ENCODE data around the gene ANKRD28. TPM values are rescaled to one million over a fixed set of nuclear protein-coding genes. Genes with fewer than 3 reads are reported as not detected.
"Not testable (repeated sequence)": the region's sequence is repeated elsewhere in the genome, so short reads cannot be mapped to it uniquely, and the experiment has no call there.

The ANKRD28 gene
- polyA plus RNA-seq (2013, experiment 1 of 2; ENCODE audit: insufficient read length) = 57.5 TPM
- polyA plus RNA-seq (2013, experiment 2 of 2; ENCODE audit: insufficient read length) = 55.4 TPM

- DNase-seq = peak; percentile 97
These were observed at the start of gene ANKRD28 for GRCh38 chr3:15797642-15798303. Gene ANKRD28, minus strand, starts transcription at chr3:15797979. Its CDS starts 1,458 bp downstream, at chr3:15796521.

GRCh38 chr3:15847239-15847638, 49.5 kb upstream of the ANKRD28 start:
- DNase-seq = no peak

- no peak for DNase-seq
These were observed 48.8 kb upstream of the ANKRD28 start for GRCh38 chr3:15846606-15847005.

GRCh38 chr3:15845475-15845874, 47.7 kb upstream of the ANKRD28 start:
- DNase-seq = no peak

GRCh38 chr3:15844889-15845288, 47.1 kb upstream of the ANKRD28 start:
- DNase-seq = no peak

GRCh38 chr3:15841091-15841973, 43.6 kb upstream of the ANKRD28 start:
- not testable (repeated sequence) for DNase-seq

GRCh38 chr3:15839568-15839967, 41.8 kb upstream of the ANKRD28 start:
- no peak for DNase-seq

- no peak for DNase-seq
These were observed 34.1 kb upstream of the ANKRD28 start for GRCh38 chr3:15831927-15832326.

- DNase-seq = no peak
These were observed 27.2 kb upstream of the ANKRD28 start for GRCh38 chr3:15825016-15825415.

- DNase-seq = no peak
These were observed 25.3 kb upstream of the ANKRD28 start for GRCh38 chr3:15823092-15823491.

- DNase-seq = no peak
These were observed 24.5 kb upstream of the ANKRD28 start for GRCh38 chr3:15822281-15822680.

- DNase-seq = peak; percentile 42
These were observed 23.1 kb upstream of the ANKRD28 start for GRCh38 chr3:15820911-15821310.

- DNase-seq = peak; percentile 40
These were observed 21.8 kb upstream of the ANKRD28 start for GRCh38 chr3:15819576-15819975.

GRCh38 chr3:15819043-15819442, 21.3 kb upstream of the ANKRD28 start:
- no peak for DNase-seq

- DNase-seq = peak; percentile 70
These were observed 17.9 kb upstream of the ANKRD28 start for GRCh38 chr3:15815696-15816095.

- not testable (repeated sequence) for DNase-seq
These were observed 15.3 kb upstream of the ANKRD28 start for GRCh38 chr3:15813079-15813478.

- peak; percentile 15 for DNase-seq
These were observed 14.4 kb upstream of the ANKRD28 start for GRCh38 chr3:15812183-15812582.

- no peak for DNase-seq
These were observed 12.9 kb upstream of the ANKRD28 start for GRCh38 chr3:15810702-15811101.

- no peak for DNase-seq
These were observed 11.5 kb upstream of the ANKRD28 start for GRCh38 chr3:15809313-15809712.

- DNase-seq = no peak
These were observed 11.0 kb upstream of the ANKRD28 start for GRCh38 chr3:15808679-15809310.

- no peak for DNase-seq
These were observed 8.0 kb upstream of the ANKRD28 start for GRCh38 chr3:15805756-15806266.

GRCh38 chr3:15804553-15805095, 6.8 kb upstream of the ANKRD28 start:
- DNase-seq = no peak

- no peak for DNase-seq
These were observed 6.1 kb upstream of the ANKRD28 start for GRCh38 chr3:15803921-15804320.

Data from fibroblast of skin of abdomen (primary cell).